ENCODE results near the gene IRF6. TPM values are rescaled to one million over a fixed set of nuclear protein-coding genes. Genes with fewer than 3 reads are reported as not detected.

The IRF6 gene
- total RNA-seq, 1 experiment from 2014 or later, result not detected

- no peak for DNase-seq (ENCODE audit: low read depth)
Measured at GRCh38 chr1:209790286-209791193, 15.4 kb downstream of the IRF6 start.

DNA sequence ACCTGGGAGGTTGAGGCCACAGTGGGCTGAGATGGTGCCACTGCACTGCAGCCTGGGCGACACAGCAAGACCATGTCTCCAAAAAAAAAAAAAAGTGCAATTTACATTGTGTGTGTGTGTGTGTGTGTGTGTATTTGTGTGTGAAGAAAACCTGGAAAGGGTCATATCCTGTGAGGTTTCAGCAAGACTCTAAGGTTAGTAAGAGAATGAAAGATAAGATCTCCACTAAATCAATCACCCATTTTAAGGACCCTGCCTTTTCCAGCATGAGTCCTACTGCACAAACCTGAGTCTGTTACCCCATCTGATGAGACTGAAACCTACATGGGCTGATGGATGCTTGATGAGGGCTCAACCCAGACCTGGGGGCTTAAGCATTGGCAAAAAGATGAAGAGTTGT, 16.7 kb downstream of the IRF6 start:
- DNase-seq (ENCODE audit: low read depth), result no peak

- no peak for DNase-seq (ENCODE audit: low read depth)
Measured at GRCh38 chr1:209787551-209787950, 18.4 kb downstream of the IRF6 start.

DNA sequence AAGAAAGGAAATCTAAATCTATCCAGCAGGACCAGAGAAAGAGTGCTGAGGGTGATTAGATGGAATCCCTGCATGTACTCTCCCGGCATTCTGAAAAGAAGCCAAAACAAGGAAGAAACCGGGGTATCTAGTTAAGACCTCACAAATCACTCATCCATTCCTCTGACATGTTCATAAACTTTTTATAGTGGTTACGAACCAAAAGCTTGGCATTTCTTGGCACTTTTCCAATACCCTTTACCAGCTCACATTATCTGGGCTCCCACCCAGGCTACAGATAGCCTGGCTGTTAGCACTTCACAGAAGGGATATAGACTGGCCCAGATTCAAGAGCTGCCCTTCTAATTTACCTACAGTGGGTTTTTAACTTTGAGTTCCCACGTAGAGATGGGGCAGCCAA, 19.8 kb downstream of the IRF6 start:
- DNase-seq (ENCODE audit: low read depth), result no peak

DNA sequence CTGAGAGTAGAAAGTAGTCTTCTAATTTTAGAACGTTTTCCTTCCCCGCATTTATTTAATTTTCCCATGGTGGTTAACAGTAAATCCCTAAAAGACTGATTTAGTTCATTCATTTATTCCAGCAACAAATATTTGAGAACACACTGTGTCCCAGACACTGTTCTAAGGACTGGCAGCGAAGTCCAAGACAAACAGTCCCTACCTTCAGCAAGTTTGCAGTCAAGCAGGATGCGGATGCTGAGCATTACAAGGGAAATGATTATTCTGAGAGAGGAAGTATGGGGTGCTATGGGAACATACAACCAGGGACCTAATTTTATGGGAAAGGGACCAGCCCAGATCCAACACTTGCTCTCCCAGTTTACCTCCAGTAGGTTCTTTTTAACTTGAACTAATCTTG, 20.4 kb downstream of the IRF6 start:
- DNase-seq (ENCODE audit: low read depth), result no peak

- peak; percentile 97 for DNase-seq (ENCODE audit: low read depth)
Measured at GRCh38 chr1:209784265-209785169, 21.4 kb downstream of the IRF6 start, which contains the start of gene C1orf74. TSS of gene C1orf74 (minus strand) at chr1:209784559. CDS start at chr1:209783634, 925 bp downstream.

DNA sequence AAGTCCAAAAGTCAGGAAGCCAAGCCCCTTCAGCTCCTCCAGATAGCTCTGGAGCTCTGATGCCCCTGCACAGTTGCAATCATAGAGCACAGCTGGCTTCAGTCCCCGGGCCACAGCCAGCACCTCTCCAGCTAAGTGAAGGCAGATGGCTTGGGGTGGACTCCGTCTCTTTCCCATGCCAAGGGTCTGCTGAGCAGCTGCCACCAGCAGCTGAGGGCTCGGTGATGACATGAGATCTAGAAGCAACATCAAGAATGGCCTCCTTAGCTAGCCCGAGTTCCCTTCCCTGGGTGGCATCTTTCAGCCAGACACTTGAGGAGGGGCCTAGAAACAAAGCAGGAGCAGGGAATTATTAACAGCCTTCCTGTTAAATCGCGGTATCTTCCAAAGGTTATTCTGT, 22.6 kb downstream of the IRF6 start:
- no peak for DNase-seq (ENCODE audit: low read depth)

- DNase-seq (ENCODE audit: low read depth), result no peak
Measured at GRCh38 chr1:209780268-209780667, 25.7 kb downstream of the IRF6 start.

GRCh38 chr1:209778102-209778501, 27.8 kb downstream of the IRF6 start:
- no peak for DNase-seq (ENCODE audit: low read depth)

GRCh38 chr1:209777587-209777986, 28.4 kb downstream of the IRF6 start:
- peak; percentile 49 for DNase-seq (ENCODE audit: low read depth)

DNA sequence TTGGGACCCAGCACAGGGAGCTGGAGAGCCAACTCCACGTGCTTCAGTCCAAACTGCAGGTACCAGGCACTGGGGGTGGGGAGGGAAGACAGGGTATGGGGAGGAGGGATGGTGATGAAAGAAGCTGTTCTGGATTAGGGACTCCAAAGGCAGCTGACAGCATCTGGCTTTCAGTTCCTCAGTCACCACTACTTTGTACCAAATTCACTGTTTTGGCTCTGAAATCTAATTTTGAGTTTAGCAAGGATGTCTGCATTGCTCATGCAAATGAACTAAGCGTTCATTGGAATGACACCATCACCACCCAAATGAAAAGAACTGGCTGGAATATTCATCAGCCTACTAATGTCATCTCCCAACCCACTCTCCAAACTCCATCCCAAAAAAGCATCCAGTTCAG, 30.3 kb downstream of the IRF6 start:
- DNase-seq (ENCODE audit: low read depth), result no peak

- DNase-seq (ENCODE audit: low read depth), result no peak
Measured at GRCh38 chr1:209774592-209774991, 31.4 kb downstream of the IRF6 start.

- DNase-seq (ENCODE audit: low read depth), result no peak
Measured at GRCh38 chr1:209772126-209772525, 33.8 kb downstream of the IRF6 start.

DNA sequence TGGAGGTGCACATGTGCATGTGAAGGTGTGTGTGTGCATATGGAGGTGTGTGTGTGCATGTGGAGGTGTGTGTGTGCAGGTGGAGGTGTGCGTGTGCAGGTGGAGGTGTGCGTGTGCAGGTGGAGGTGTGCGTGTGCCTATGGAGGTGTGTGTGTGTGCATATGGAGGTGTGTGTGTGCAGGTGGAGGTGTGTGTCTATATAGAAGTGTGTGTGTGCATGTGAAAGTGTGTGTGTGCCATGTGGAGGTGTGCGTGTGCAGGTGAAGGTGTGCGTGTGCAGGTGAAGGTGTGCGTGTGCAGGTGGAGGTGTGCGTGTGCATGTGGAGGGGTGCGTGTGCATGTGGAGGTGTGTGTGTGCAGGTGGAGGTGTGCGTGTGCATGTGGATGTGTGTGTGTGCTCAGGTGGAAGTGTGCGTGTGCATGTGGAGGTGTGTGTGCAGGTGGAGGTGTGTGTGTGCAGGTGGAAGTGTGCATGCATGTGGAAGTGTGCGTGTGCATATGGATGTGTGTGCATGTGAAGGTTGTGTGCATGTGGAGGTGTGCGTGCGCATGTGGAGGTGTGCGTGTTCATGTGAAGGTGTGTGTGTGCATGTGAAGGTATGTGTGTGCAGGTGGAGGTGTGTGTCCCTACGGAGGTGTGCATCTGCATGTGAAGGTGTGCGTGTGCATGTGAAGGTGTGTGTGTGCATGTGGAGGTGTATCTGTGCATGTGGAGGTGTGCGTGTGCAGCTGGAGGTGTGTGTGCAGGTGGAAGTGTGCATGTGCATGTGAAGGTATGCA, 35.1 kb downstream of the IRF6 start:
- no peak for DNase-seq (ENCODE audit: low read depth)

DNA sequence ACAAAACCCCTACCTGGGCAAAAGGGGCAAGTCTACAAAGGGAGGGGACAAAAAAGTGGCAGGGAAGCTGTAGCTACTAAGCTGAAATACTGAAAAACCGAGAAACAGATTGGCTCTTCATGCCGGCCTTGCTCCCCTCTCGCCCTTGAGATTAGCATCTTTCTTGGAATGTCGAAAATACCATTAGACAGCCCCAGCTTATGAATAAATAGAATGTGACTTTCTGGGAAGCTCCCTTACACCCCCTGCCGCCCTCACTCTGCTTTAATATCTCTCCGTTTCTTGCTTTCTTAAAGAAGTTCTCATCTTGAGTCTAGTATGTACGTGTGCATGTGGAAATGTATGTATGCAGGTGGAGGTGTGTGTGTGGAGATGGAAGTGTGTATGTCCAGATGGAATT, 36.0 kb downstream of the IRF6 start:
- no peak for DNase-seq (ENCODE audit: low read depth)

GRCh38 chr1:209769171-209769904, 36.6 kb downstream of the IRF6 start:
- DNase-seq (ENCODE audit: low read depth), result peak; percentile 83

DNA sequence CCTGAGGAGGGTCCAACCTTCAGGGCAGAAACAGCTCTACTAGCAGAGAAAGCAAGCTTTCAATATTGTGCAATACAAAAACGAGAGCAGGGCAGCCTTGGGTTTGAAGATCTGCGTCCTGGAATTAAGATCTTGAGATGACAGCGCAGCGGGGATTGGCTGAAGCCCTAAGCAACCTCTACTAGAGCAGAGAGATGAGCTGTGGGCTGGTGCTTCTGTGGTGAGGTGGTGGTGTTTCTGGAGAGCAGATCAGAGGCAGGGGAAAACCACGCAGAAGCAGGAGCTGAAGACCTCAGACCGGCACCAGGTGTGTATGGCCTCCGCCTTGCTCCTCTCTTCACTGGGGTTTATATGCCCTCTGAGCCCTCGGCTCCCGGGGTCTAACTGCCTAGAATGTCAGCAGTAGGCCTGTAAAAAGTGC, 37.6 kb downstream of the IRF6 start:
- DNase-seq (ENCODE audit: low read depth), result no peak

DNA sequence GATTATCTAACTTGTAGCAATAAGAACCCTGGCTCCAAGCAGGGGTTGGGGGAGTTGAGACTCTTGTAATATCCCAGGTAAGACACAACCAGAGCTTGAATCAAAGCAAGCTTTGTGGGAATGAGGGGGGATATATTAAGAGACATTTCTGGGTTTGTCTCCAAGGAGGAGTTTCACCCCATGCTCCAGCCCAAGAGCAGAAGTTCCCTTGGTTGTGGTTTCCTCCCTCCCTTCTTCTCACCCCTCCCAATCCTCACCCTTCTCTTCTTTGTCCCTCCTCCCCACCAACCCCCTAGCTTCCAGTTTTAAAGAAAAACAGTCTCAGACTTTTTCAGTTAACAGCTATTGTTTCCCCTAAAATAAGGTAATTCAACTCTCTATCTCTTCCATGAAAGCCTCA, 38.2 kb downstream of the IRF6 start:
- DNase-seq (ENCODE audit: low read depth), result no peak

GRCh38 chr1:209767096-209767495, 38.8 kb downstream of the IRF6 start:
- no peak for DNase-seq (ENCODE audit: low read depth)

DNA sequence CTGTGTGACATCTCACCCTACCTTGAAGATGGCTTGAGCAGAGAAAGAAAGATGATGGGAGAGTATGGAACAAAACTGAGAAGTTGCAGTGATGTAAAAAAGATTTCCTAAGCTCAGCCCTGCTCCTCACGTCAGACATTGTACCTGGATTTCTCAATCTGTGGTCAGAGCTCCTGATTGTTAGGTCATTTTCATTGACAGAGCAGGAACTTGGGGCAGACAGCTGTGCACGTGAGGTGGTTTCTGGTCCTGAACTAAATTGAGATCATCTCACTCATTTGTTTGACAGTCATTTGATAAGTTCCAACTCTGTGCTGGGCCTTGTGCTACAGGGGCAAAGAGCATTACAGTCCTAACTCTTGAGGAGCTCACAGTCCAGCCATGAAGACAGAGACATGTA, 39.9 kb downstream of the IRF6 start:
- no peak for DNase-seq (ENCODE audit: low read depth)

Data from LHCN-M2 (cell line).